Kidney epithelial cell (primary cell): ENCODE data around the gene RIPK3. TPM values are rescaled to one million over a fixed set of nuclear protein-coding genes. Genes with fewer than 3 reads are reported as not detected.

ENCODE experiments used
- DNase-seq: peaks from one replicate; pipeline ENCODE4 v3.0.0-alpha.2; 2010; ENCODE audit warnings: low read depth
- H3K27me3 ChIP-seq: 2 replicates; pipeline ENCODE4 v1.6.0; 2011; ENCODE audit warnings: low read length; ENCODE audit not compliant: control insufficient read depth, insufficient read depth
- H3K36me3 ChIP-seq: 2 replicates; pipeline ENCODE4 v1.5.1; 2011; ENCODE audit warnings: low read length; ENCODE audit not compliant: control insufficient read depth, insufficient read depth
- H3K4me3 ChIP-seq: 2 replicates; pipeline ENCODE4 v1.5.1; 2011; ENCODE audit warnings: low read depth, mild to moderate bottlenecking, control low read depth, low read length
- CTCF ChIP-seq: IDR thresholded peaks from 2 replicates; pipeline ENCODE4 v1.5.1; 2011; ENCODE audit warnings: mild to moderate bottlenecking, moderate library complexity, low read length, control low read depth, inconsistent platforms; ENCODE audit not compliant: insufficient read depth, poor library complexity, severe bottlenecking
- total RNA-seq: library from RNA; depleted of rRNA; stranded (reverse); fragments of >200 nt; gene quantifications from 2 replicates; pipeline ENCODE4 v1.2.3, GENCODE V29; 2015

RIPK3 gene
- total RNA-seq, 1 donor from 2014 or later: 2.3 TPM

- Histone ChIP-seq H3K27me3 (no peaks in the 10 kb centered on the region), H3K4me3 (no peak overlapping the region), H3K36me3 (peaks cover 1% of the 10 kb centered on the region)
- no peak for TF ChIP-seq CTCF
- DNase-seq: no peak
Measured at GRCh38 chr14:24292118-24292807, 47.5 kb downstream of the RIPK3 start.

- no peak overlapping the region for H3K4me3 ChIP-seq
- no peaks in the 10 kb centered on the region for H3K27me3 ChIP-seq
- H3K36me3 ChIP-seq: peaks cover 1% of the 10 kb centered on the region
- no peak for DNase-seq
- TF ChIP-seq CTCF: no peak
Measured at GRCh38 chr14:24291446-24292117, 48.2 kb downstream of the RIPK3 start.

GRCh38 chr14:24290746-24291145, 49.0 kb downstream of the RIPK3 start:
- Histone ChIP-seq H3K27me3 (no peaks in the 10 kb centered on the region), H3K4me3 (no peak overlapping the region), H3K36me3 (peaks cover 1% of the 10 kb centered on the region)
- no peak for DNase-seq
- no peak for TF ChIP-seq CTCF

- Histone ChIP-seq H3K4me3 (no peak overlapping the region), H3K27me3 (no peaks in the 10 kb centered on the region), H3K36me3 (peaks cover 1% of the 10 kb centered on the region)
- DNase-seq: no peak
- TF ChIP-seq CTCF: no peak
Measured at GRCh38 chr14:24289649-24290280, 50.0 kb downstream of the RIPK3 start.

GRCh38 chr14:24286996-24287395, 52.8 kb downstream of the RIPK3 start:
- Histone ChIP-seq H3K4me3 (no peak overlapping the region), H3K36me3 (peaks cover 1% of the 10 kb centered on the region), H3K27me3 (no peaks in the 10 kb centered on the region)
- no peak for DNase-seq
- TF ChIP-seq CTCF: no peak

Other genes with a start within 250 kb of the RIPK3 start
- 127 and 142 TPM in 2 replicates for gene PCK2, start 245.7 kb downstream of the RIPK3 start, total RNA-seq
- 63.3 and 83.9 TPM in 2 replicates for gene DCAF11, start 225.2 kb downstream of the RIPK3 start, total RNA-seq
- 3.6 and 4.8 TPM in 2 replicates for gene NRL, start 225.0 kb downstream of the RIPK3 start, total RNA-seq
- gene FITM1, start 209.3 kb downstream of the RIPK3 start, total RNA-seq: not detected in 2 replicates
- 216 and 234 TPM in 2 replicates for gene PSME1, start 203.8 kb downstream of the RIPK3 start, total RNA-seq
- 17.1 and 23.2 TPM in 2 replicates for gene EMC9, start 198.4 kb downstream of the RIPK3 start, total RNA-seq
- gene PSME2, start 193.4 kb downstream of the RIPK3 start, total RNA-seq: 110 and 115 TPM in 2 replicates
- 70.7 and 77.0 TPM in 2 replicates for gene RNF31, start 192.5 kb downstream of the RIPK3 start, total RNA-seq
- gene IRF9, start 178.7 kb downstream of the RIPK3 start, total RNA-seq: 66.5 and 71.3 TPM in 2 replicates
- 69.2 and 77.8 TPM in 2 replicates for gene REC8, start 167.9 kb downstream of the RIPK3 start, total RNA-seq
- gene IPO4, start 151.2 kb downstream of the RIPK3 start, total RNA-seq: 59.3 and 67.2 TPM in 2 replicates
- 55.6 and 58.1 TPM in 2 replicates for gene TM9SF1, start 144.6 kb downstream of the RIPK3 start, total RNA-seq
- gene TSSK4, start 134.3 kb downstream of the RIPK3 start, total RNA-seq: not detected in 2 replicates
- gene CHMP4A, start 126.5 kb downstream of the RIPK3 start, total RNA-seq: 92.8 and 112 TPM in 2 replicates
- 11.8 and 19.9 TPM in 2 replicates for gene MDP1, start 123.9 kb downstream of the RIPK3 start, total RNA-seq
- 157 and 180 TPM in 2 replicates for gene NEDD8, start 107.6 kb downstream of the RIPK3 start, total RNA-seq
- 54.7 and 56.6 TPM in 2 replicates for gene GMPR2, start 107.1 kb downstream of the RIPK3 start, total RNA-seq
- gene TINF2, start 97.4 kb downstream of the RIPK3 start, total RNA-seq: 57.3 and 67.2 TPM in 2 replicates
- gene TGM1, start 76.8 kb downstream of the RIPK3 start, total RNA-seq: 3.1 and 12.3 TPM in 2 replicates
- gene RABGGTA, start 68.4 kb downstream of the RIPK3 start, total RNA-seq: 54.0 and 59.2 TPM in 2 replicates
- gene DHRS1, start 40.2 kb downstream of the RIPK3 start, total RNA-seq: 44.9 and 48.5 TPM in 2 replicates
- gene NOP9, start 40.1 kb downstream of the RIPK3 start, total RNA-seq: 27.1 and 28.7 TPM in 2 replicates
- 1.1 and 3.8 TPM in 2 replicates for gene CIDEB, start 32.0 kb downstream of the RIPK3 start, total RNA-seq
- gene LTB4R2, start 29.9 kb downstream of the RIPK3 start, total RNA-seq: 1.5 and 8.0 TPM in 2 replicates
- 2.8 and 4.7 TPM in 2 replicates for gene LTB4R, start 28.5 kb downstream of the RIPK3 start, total RNA-seq
- 4.0 and 9.0 TPM in 2 replicates for gene ADCY4, start 4.9 kb downstream of the RIPK3 start, total RNA-seq
- gene NFATC4, start 28.2 kb upstream of the RIPK3 start, total RNA-seq: 8.0 and 14.0 TPM in 2 replicates
- 6.0 and 6.3 TPM in 2 replicates for gene NYNRIN, start 59.0 kb upstream of the RIPK3 start, total RNA-seq
- 0.34 and 0.88 TPM in 2 replicates for gene CBLN3, start 89.7 kb upstream of the RIPK3 start, total RNA-seq
- 44.0 and 47.8 TPM in 2 replicates for gene KHNYN, start 90.0 kb upstream of the RIPK3 start, total RNA-seq
- 29.7 and 44.8 TPM in 2 replicates for gene SDR39U1, start 102.8 kb upstream of the RIPK3 start, total RNA-seq
- not detected in 2 replicates for gene CMA1, start 168.3 kb upstream of the RIPK3 start, total RNA-seq
- gene CTSG, start 236.3 kb upstream of the RIPK3 start, total RNA-seq: not detected in 2 replicates